Astrocyte (in vitro differentiated cells and primary cell): ENCODE data around the gene SUGCT. TPM values are rescaled to one million over a fixed set of nuclear protein-coding genes. Genes with fewer than 3 reads are reported as not detected.

ENCODE experiments used
- DNase-seq: peaks from one replicate; pipeline ENCODE4 v3.0.0-alpha.2; 2010; ENCODE audit warnings: low read depth
- FAIRE-seq: peaks from 2 replicates; lab custom pipeline; 2011; peaks lifted over from hg19 to GRCh38; lab: Jason Lieb, UNC
- H2AFZ ChIP-seq: 2 replicates; pipeline ENCODE4 v1.6.0; 2012; ENCODE audit warnings: low read depth, low read length, inconsistent platforms
- H3K27ac ChIP-seq: 2 replicates; pipeline ENCODE4 v1.5.1; 2011; ENCODE audit warnings: low read depth, low read length, inconsistent platforms
- H3K27me3 ChIP-seq: 2 replicates; pipeline ENCODE4 v1.6.0; 2011; ENCODE audit warnings: low read length, inconsistent platforms; ENCODE audit not compliant: insufficient read depth
- H3K36me3 ChIP-seq: 2 replicates; pipeline ENCODE4 v1.5.1; 2011; ENCODE audit warnings: low read length, inconsistent platforms; ENCODE audit not compliant: insufficient read depth
- H3K4me1 ChIP-seq: 2 replicates; pipeline ENCODE4 v1.5.1; 2011; ENCODE audit warnings: low read length, inconsistent platforms; ENCODE audit not compliant: insufficient read depth
- H3K4me2 ChIP-seq: 2 replicates; pipeline ENCODE4 v1.6.0; 2012; ENCODE audit warnings: low read length, inconsistent platforms
- H3K4me3 ChIP-seq: 2 replicates; pipeline ENCODE4 v1.5.1; 2011; ENCODE audit warnings: low read depth, mild to moderate bottlenecking, low read length, inconsistent platforms; ENCODE audit not compliant: insufficient read depth
- H3K79me2 ChIP-seq: 2 replicates; pipeline ENCODE4 v1.6.0; 2012; ENCODE audit warnings: mild to moderate bottlenecking, low read length, inconsistent platforms; ENCODE audit not compliant: insufficient read depth
- H3K9ac ChIP-seq: 2 replicates; pipeline ENCODE4 v1.6.0; 2012; ENCODE audit warnings: mild to moderate bottlenecking, low read length, inconsistent platforms
- H3K9me3 ChIP-seq: 2 replicates; pipeline ENCODE4 v1.5.1; 2012; ENCODE audit warnings: low read depth, mild to moderate bottlenecking, low read length, inconsistent platforms; ENCODE audit not compliant: insufficient read depth
- H4K20me1 ChIP-seq: 2 replicates; pipeline ENCODE4 v1.6.0; 2012; ENCODE audit warnings: low read length, inconsistent platforms; ENCODE audit not compliant: insufficient read depth
- H3K27ac Mint-ChIP-seq: one replicate; pipeline ENCODE4 v1.8.0; 2021; ENCODE audit warnings: mild to moderate bottlenecking, mixed read lengths; ENCODE audit not compliant: unreplicated experiment
- H3K27me3 Mint-ChIP-seq: one replicate; pipeline ENCODE4 v1.8.0; 2021; ENCODE audit warnings: low read depth, mixed read lengths; ENCODE audit not compliant: unreplicated experiment
- H3K36me3 Mint-ChIP-seq: one replicate; pipeline ENCODE4 v1.8.0; 2021; ENCODE audit warnings: low read depth, mixed read lengths; ENCODE audit not compliant: unreplicated experiment
- H3K4me1 Mint-ChIP-seq: one replicate; pipeline ENCODE4 v1.8.0; 2021; ENCODE audit warnings: low read depth, mixed read lengths; ENCODE audit not compliant: unreplicated experiment
- H3K4me3 Mint-ChIP-seq: one replicate; pipeline ENCODE4 v1.8.0; 2021; ENCODE audit warnings: mild to moderate bottlenecking, moderate library complexity, mixed read lengths; ENCODE audit not compliant: unreplicated experiment
- H3K9me3 Mint-ChIP-seq: one replicate; pipeline ENCODE4 v1.8.0; 2021; ENCODE audit warnings: mild to moderate bottlenecking, mixed read lengths; ENCODE audit not compliant: unreplicated experiment
- EZH2 ChIP-seq: IDR thresholded peaks from 2 replicates; pipeline ENCODE4 v1.6.1; 2012; ENCODE audit warnings: mild to moderate bottlenecking, low read length, inconsistent platforms; ENCODE audit not compliant: insufficient read depth
- total RNA-seq: library from RNA; stranded (reverse); gene quantifications from 2 replicates; pipeline ENCODE4 v1.2.1, GENCODE V29; 2021
- TF ChIP-seq, protein P1 (sequence below): IDR thresholded peaks from 2 replicates; pipeline ENCODE4 v1.5.1; 2011; ENCODE audit warnings: low read depth, mild to moderate bottlenecking, inconsistent platforms, low read length, moderate library complexity; ENCODE audit not compliant: insufficient read depth

The SUGCT gene
- total RNA-seq, 1 donor from 2014 or later = 15.5 TPM

DNA sequence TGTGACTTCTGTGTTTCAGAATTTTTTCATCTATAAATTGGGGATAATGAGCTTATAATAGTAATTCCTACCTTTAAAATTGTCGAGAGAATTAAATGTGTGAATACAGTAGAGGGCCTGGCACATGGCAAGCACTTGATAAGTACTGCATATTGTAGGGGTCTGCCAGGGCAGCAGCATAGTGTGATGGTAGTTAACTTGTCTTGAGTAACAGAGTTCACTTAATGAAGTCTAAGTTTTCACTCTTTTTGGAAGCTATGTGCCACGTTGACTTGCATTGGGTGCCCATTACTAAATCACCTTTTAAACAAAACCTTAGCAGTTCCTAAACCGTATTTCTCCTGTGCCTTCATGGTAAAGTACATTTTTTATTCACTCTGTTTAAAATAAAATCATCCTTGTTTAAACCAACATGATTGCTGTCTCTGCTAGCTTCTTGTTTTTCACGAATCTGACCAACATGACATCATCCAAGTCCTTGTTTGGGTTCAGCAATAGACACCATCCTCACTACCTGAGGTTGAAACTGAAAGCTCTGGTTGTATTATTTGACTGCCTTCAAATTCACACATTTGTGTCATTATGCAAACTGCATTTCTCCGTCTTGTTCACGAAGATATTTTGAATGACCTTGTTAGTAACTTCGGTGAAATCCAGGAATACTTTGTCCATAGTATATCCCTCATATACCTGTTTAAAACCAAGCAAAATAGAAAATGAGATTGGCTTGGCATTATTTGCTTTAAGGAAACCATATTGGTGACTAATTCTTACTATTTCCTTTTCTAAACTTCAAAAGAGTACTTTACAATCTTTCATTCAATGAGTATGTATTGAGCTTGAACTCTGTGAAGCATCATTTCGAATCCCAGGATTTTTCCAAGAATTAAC lies 340.2 kb downstream of the SUGCT start:
- TF ChIP-seq EZH2 = no peak
- TF ChIP-seq, protein P1, sequence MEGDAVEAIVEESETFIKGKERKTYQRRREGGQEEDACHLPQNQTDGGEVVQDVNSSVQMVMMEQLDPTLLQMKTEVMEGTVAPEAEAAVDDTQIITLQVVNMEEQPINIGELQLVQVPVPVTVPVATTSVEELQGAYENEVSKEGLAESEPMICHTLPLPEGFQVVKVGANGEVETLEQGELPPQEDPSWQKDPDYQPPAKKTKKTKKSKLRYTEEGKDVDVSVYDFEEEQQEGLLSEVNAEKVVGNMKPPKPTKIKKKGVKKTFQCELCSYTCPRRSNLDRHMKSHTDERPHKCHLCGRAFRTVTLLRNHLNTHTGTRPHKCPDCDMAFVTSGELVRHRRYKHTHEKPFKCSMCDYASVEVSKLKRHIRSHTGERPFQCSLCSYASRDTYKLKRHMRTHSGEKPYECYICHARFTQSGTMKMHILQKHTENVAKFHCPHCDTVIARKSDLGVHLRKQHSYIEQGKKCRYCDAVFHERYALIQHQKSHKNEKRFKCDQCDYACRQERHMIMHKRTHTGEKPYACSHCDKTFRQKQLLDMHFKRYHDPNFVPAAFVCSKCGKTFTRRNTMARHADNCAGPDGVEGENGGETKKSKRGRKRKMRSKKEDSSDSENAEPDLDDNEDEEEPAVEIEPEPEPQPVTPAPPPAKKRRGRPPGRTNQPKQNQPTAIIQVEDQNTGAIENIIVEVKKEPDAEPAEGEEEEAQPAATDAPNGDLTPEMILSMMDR = no peak

DNA sequence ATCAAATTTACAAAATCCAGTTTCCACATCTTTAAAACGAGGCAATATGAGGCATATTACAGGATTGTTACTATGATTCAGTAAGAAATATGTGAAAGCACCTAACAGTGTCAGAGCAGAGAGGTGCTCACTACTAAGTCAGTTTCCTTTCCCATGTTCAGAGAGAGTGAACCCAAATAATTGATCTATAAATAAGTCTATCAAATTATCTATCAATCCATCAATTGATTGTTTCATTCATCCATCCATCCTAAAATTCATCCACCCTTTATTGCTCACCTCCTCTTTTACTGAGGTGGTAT lies 340.8 kb downstream of the SUGCT start:
- Histone ChIP-seq H4K20me1 (no peaks in the 10 kb centered on the region), H3K36me3 (no peaks in the 10 kb centered on the region), H2AFZ (no peak overlapping the region), H3K27me3 (no peaks in the 10 kb centered on the region), H3K79me2 (no peaks in the 10 kb centered on the region), H3K9ac (no peak overlapping the region), H3K9me3 (no peaks in the 10 kb centered on the region), H3K4me1 (no peaks in the 10 kb centered on the region), H3K4me3 (no peak overlapping the region), H3K27ac (no peak overlapping the region), H3K4me2 (no peak overlapping the region)
- Mint-ChIP-seq H3K9me3 (peaks cover 3% of the 10 kb centered on the region), H3K27ac (no peak overlapping the region), H3K27me3 (no peaks in the 10 kb centered on the region), H3K36me3 (no peaks in the 10 kb centered on the region), H3K4me1 (peaks cover 6% of the 10 kb centered on the region), H3K4me3 (no peak overlapping the region)
- FAIRE-seq = no peak
- TF ChIP-seq, protein P1 = no peak
- TF ChIP-seq EZH2 = no peak
- DNase-seq = no peak

More for the DNA sequence above, 340.2 kb downstream of the SUGCT start:
- H3K4me3 Mint-ChIP-seq = no peak overlapping the region
- H3K4me1 Mint-ChIP-seq = peaks cover 12% of the 10 kb centered on the region
- DNase-seq (no peak), FAIRE-seq (peak; percentile 26)
- no peaks in the 10 kb centered on the region for H3K27me3 ChIP-seq
- H3K4me2 ChIP-seq = no peak overlapping the region
- peaks cover 3% of the 10 kb centered on the region for H3K9me3 Mint-ChIP-seq
- no peak overlapping the region for H2AFZ ChIP-seq
- no peaks in the 10 kb centered on the region for H3K27me3 Mint-ChIP-seq
- peaks cover 5% of the 10 kb centered on the region for H3K4me1 ChIP-seq
- H3K27ac ChIP-seq = no peak overlapping the region
- no peak overlapping the region for H3K4me3 ChIP-seq
- H3K9me3 ChIP-seq = no peaks in the 10 kb centered on the region
- no peaks in the 10 kb centered on the region for H3K36me3 ChIP-seq
- no peaks in the 10 kb centered on the region for H3K36me3 Mint-ChIP-seq
- H3K79me2 ChIP-seq = no peaks in the 10 kb centered on the region
- no peak overlapping the region for H3K27ac Mint-ChIP-seq
- H3K9ac ChIP-seq = no peak overlapping the region
- no peaks in the 10 kb centered on the region for H4K20me1 ChIP-seq

DNA sequence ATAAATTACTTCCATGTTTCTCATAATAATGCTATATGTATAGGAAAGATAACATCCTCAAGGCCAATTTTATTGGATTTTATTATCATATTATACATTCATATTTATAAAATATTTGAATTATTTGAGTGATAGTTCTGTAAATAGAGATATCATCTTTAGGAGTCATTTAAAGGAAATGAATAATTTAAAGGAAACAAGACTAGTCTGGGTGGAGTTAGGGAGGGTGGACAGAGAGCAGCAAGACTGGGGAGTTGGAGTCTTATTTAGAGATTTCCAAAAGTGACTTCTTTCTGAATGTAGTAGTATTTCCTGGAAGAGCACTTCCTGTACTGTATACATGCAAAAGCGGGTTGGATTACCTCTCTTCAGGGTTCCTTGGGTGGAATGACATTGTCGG lies 342.3 kb downstream of the SUGCT start:
- Histone ChIP-seq H3K36me3 (no peaks in the 10 kb centered on the region), H3K27me3 (no peaks in the 10 kb centered on the region), H3K27ac (no peak overlapping the region), H2AFZ (no peak overlapping the region), H3K79me2 (no peaks in the 10 kb centered on the region), H4K20me1 (no peaks in the 10 kb centered on the region), H3K4me2 (no peak overlapping the region), H3K9me3 (no peaks in the 10 kb centered on the region), H3K4me3 (no peak overlapping the region), H3K9ac (no peak overlapping the region), H3K4me1 (no peaks in the 10 kb centered on the region)
- Mint-ChIP-seq H3K27me3 (no peaks in the 10 kb centered on the region), H3K9me3 (peaks cover 3% of the 10 kb centered on the region), H3K36me3 (no peaks in the 10 kb centered on the region), H3K27ac (no peak overlapping the region), H3K4me1 (peaks cover 5% of the 10 kb centered on the region), H3K4me3 (no peak overlapping the region)
- no peak for FAIRE-seq
- DNase-seq = no peak
- no peak for TF ChIP-seq EZH2
- TF ChIP-seq, protein P1 = no peak
